Parathyroid adenoma (tissue), 2 donors: ENCODE data around the gene SKI.

ENCODE experiments used
- H2AFZ ChIP-seq: fragments of 300-600 bp; sonication (generic); one replicate; pipeline ENCODE4 v1.7.0; 2017; ENCODE audit warnings: antibody characterized with exemption, mild to moderate bottlenecking
- H3K27ac ChIP-seq: fragments of 300-600 bp; sonication (generic); one replicate; pipeline ENCODE4 v1.7.0; 2017
- H3K27me3 ChIP-seq: fragments of 300-600 bp; sonication (generic); one replicate; pipeline ENCODE4 v1.7.0; 2017; ENCODE audit warnings: low read length; ENCODE audit not compliant: control insufficient read depth, insufficient read depth
- H3K36me3 ChIP-seq: fragments of 300-600 bp; sonication (generic); one replicate; pipeline ENCODE4 v1.7.0; 2017; ENCODE audit warnings: low read length; ENCODE audit not compliant: control insufficient read depth, insufficient read depth
- H3K4me1 ChIP-seq: fragments of 300-600 bp; sonication (generic); one replicate; pipeline ENCODE4 v1.7.0; 2017; ENCODE audit warnings: control low read depth
- H3K4me2 ChIP-seq: fragments of 300-600 bp; sonication (generic); one replicate; pipeline ENCODE4 v1.7.0; 2017; ENCODE audit warnings: low read length
- H3K4me3 ChIP-seq: fragments of 300-600 bp; sonication (generic); one replicate; pipeline ENCODE4 v1.7.0; 2017; ENCODE audit warnings: low read depth, low read length
- H3K79me2 ChIP-seq: fragments of 300-600 bp; sonication (generic); one replicate; pipeline ENCODE4 v1.7.0; 2017; ENCODE audit warnings: control low read depth
- H3K9ac ChIP-seq: fragments of 300-600 bp; sonication (generic); one replicate; pipeline ENCODE4 v1.7.0; 2017; ENCODE audit warnings: mild to moderate bottlenecking
- H3K9me3 ChIP-seq: fragments of 300-600 bp; sonication (generic); one replicate; pipeline ENCODE4 v1.7.0; 2017; ENCODE audit warnings: low read length; ENCODE audit not compliant: control insufficient read depth
- TF ChIP-seq, protein P1 (sequence below): fragments of 300-600 bp; sonication (generic); IDR thresholded peaks from one replicate; pipeline ENCODE4 v1.7.0; 2017; ENCODE audit warnings: antibody characterized with exemption, mild to moderate bottlenecking
- donor health status: primary hyperparathyroidism.

SKI gene

DNA sequence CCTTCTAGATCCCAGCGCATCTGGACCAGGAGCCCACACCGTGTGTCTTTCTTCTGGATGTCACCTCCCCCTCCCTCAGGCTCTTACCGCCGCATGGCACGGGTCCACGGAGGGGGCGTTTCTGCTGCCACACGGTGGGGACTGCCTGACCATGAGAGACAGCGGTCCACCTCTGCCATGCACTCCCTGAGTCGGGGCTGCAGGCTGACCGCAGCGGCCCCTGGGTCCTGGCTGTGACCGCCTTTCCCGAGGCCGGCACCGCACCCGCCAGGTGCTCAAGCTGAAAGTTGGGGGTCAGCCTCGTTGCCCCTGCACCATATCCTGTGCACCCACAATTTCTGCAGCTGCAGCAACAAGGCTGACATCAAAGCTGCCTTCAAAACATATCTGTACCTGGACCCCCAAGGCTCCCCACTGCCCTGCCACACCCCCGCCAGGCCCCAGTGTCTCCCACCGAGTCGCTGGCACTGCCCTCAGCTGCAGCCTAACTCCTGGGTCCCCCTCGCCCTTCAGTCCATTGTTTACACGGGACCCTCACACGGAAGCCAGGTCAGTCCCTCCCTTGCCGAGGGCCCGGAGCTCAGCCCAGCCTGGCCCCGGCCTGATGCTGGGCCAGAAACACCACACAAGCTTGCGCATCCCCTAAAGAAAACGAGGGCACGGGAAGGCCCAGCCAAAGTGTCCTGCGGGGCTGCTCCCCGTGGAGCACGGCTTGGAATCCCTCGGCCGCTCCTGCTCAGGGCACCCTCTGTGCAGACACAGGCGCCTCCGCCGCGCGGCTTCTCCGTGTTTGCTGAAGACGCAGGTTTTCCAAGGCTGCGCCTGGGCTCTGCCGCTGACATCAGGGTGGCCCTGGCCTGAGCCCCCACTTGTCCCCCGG, 111.3 kb downstream of the SKI start:
- Histone ChIP-seq H3K9ac (no peak overlapping the region), H3K4me2 (no peak overlapping the region), H3K79me2 (no peaks in the 10 kb centered on the region), H3K36me3 (no peaks in the 10 kb centered on the region), H3K27me3 (no peaks in the 10 kb centered on the region), H3K4me3 (no peak overlapping the region), H3K4me1 (no peaks in the 10 kb centered on the region), H3K9me3 (no peaks in the 10 kb centered on the region), H3K27ac (no peak overlapping the region), H2AFZ (no peak overlapping the region)
- TF ChIP-seq, protein P1, sequence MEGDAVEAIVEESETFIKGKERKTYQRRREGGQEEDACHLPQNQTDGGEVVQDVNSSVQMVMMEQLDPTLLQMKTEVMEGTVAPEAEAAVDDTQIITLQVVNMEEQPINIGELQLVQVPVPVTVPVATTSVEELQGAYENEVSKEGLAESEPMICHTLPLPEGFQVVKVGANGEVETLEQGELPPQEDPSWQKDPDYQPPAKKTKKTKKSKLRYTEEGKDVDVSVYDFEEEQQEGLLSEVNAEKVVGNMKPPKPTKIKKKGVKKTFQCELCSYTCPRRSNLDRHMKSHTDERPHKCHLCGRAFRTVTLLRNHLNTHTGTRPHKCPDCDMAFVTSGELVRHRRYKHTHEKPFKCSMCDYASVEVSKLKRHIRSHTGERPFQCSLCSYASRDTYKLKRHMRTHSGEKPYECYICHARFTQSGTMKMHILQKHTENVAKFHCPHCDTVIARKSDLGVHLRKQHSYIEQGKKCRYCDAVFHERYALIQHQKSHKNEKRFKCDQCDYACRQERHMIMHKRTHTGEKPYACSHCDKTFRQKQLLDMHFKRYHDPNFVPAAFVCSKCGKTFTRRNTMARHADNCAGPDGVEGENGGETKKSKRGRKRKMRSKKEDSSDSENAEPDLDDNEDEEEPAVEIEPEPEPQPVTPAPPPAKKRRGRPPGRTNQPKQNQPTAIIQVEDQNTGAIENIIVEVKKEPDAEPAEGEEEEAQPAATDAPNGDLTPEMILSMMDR, result no peak

GRCh38 chr1:2340086-2340917, 112.2 kb downstream of the SKI start:
- TF ChIP-seq, protein P1, result no peak
- H3K9me3 ChIP-seq, result no peaks in the 10 kb centered on the region
- no peaks in the 10 kb centered on the region for H3K4me1 ChIP-seq
- no peak overlapping the region for H3K9ac ChIP-seq
- no peaks in the 10 kb centered on the region for H3K36me3 ChIP-seq
- no peaks in the 10 kb centered on the region for H3K27me3 ChIP-seq
- H3K4me3 ChIP-seq, result no peak overlapping the region
- H3K79me2 ChIP-seq, result no peaks in the 10 kb centered on the region
- no peak overlapping the region for H2AFZ ChIP-seq
- H3K4me2 ChIP-seq, result no peak overlapping the region
- no peak overlapping the region for H3K27ac ChIP-seq

DNA sequence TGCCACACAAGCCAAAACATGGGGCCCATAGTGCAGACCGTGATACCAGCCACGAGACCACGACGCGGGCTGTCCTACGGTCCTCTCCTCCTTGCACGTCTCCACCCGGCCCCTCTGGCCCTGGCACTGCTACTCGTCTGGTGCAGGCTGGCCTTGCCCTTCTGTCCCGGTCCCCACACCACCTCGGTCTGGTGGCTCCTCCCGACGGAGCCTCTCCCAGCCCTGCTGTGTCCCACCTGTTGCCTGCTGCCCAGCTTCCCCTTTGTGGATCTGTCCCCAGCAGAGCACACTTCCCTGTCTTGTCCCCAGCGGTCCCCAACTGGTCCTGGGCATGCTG, 112.8 kb downstream of the SKI start:
- H2AFZ ChIP-seq, result no peak overlapping the region
- no peaks in the 10 kb centered on the region for H3K9me3 ChIP-seq
- H3K36me3 ChIP-seq, result no peaks in the 10 kb centered on the region
- no peak overlapping the region for H3K4me3 ChIP-seq
- no peak overlapping the region for H3K27ac ChIP-seq
- no peaks in the 10 kb centered on the region for H3K27me3 ChIP-seq
- H3K4me1 ChIP-seq, result no peaks in the 10 kb centered on the region
- H3K9ac ChIP-seq, result no peak overlapping the region
- H3K79me2 ChIP-seq, result no peaks in the 10 kb centered on the region
- TF ChIP-seq, protein P1, result no peak
- H3K4me2 ChIP-seq, result no peak overlapping the region

GRCh38 chr1:2341706-2342383, 113.7 kb downstream of the SKI start:
- Histone ChIP-seq H3K4me3 (no peak overlapping the region), H3K9ac (no peak overlapping the region), H2AFZ (no peak overlapping the region), H3K9me3 (no peaks in the 10 kb centered on the region), H3K4me2 (no peak overlapping the region), H3K4me1 (no peaks in the 10 kb centered on the region), H3K79me2 (no peaks in the 10 kb centered on the region), H3K27ac (no peak overlapping the region), H3K27me3 (no peaks in the 10 kb centered on the region), H3K36me3 (no peaks in the 10 kb centered on the region)
- TF ChIP-seq, protein P1, result no peak
